ENCODE results near the gene CALD1. TPM values are rescaled to one million over a fixed set of nuclear protein-coding genes. Genes with fewer than 3 reads are reported as not detected.

Gene CALD1
- total RNA-seq, 1 experiment from 2014 or later, result 107 TPM

DNA sequence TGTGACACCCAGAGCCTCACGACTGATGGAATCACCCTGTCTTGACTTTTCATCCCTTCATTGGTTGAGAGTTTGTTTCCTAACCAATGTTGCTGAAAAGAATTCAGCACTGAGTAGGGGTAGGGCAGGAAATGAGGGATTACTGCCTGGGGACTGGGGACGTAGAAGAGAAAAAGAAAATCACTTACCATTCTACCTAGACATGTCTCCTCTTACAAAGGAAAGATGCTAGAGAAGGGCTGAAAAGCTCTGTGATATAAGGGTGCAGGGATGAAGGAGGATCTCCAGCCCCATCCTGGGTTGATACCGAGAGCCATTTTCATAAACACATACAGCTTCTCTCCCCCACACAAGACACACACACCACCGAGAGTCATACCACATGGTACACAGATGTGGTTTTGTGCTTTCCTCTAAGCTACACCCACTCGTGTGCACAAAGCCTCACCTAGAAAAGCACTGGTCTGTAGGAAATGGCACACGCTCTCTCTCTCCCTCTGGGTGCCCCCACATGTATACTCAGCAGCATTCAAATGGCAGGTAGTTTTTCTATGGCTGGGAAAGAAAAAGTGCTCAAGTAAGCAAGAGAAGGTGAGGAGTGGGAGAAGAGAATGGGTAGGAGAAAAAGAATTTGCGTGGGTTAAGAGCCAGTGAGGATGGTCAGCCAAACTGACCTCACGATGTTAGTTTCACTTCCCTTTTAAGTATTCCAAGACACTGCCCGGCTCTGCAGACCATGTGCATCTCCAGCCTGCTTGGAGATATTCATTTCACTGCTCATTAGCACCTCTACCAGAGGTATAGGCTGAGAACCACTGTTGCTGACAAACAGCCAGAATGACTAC is 85.8 kb downstream of the CALD1 start:
- H4K5ac ChIP-seq (ENCODE audit: insufficient read length, low read depth, low read length), result no peak overlapping the region
- Mint-ChIP-seq H3K27me3 (ENCODE audit: low read depth) (no peaks in the 10 kb centered on the region), H3K4me3 (no peak overlapping the region), H3K4me1 (peaks cover 21 to 24% of the 10 kb centered on the region in 2 experiments), H3K36me3 (ENCODE audit: insufficient read depth in 1 of 3, low read depth in 3 of 3) (peaks cover 0 to 14% (median 2%) of the 10 kb centered on the region in 3 experiments; a peak in 4 of 7 replicates), H3K9me3 (no peaks in the 10 kb centered on the region), H3K27ac (peak overlapping the region; percentile 10 to 64 (median 16))
- H3T11ph ChIP-seq (ENCODE audit: low read length), result no peak overlapping the region
- H2AK5ac ChIP-seq (ENCODE audit: insufficient read length, low read length), result no peak overlapping the region
- no peak overlapping the region for H3K4me2 ChIP-seq (ENCODE audit: insufficient read depth, insufficient read length, low read length)
- no peaks in the 10 kb centered on the region for H3K79me1 ChIP-seq (ENCODE audit: insufficient read depth, low read depth, low read length, poor library complexity, severe bottlenecking)
- H3K4me1 ChIP-seq (ENCODE audit: insufficient read depth, low read length), result peaks cover 9% of the 10 kb centered on the region; the same call in 1 of the 2 replicates
- no peaks in the 10 kb centered on the region for H3K23me2 ChIP-seq (ENCODE audit: insufficient read length, low read depth, low read length, poor library complexity, severe bottlenecking)
- no peak overlapping the region for H2AFZ ChIP-seq (ENCODE audit: low read length)
- no peak overlapping the region for H3K18ac ChIP-seq (ENCODE audit: insufficient read length, low read depth, low read length)
- H3K9ac ChIP-seq (ENCODE audit: extremely low read depth, insufficient read length, low read length), result no peak overlapping the region
- H3K9me3 ChIP-seq (ENCODE audit: control insufficient read depth, low read depth, low read length), result no peaks in the 10 kb centered on the region
- no peak overlapping the region for H4K8ac ChIP-seq (replicated peaks; ENCODE audit: insufficient read length, low read depth, low read length)
- 0 out of 2 replicates have a peak overlapping the region, but pooled peaks have one; percentile 8 for H3K14ac ChIP-seq (ENCODE audit: insufficient read depth, low read length)
- H2BK12ac ChIP-seq (ENCODE audit: insufficient read length, low read depth, low read length), result no peak overlapping the region
- H3K27ac ChIP-seq (ENCODE audit: insufficient read length, low read depth, low read length), result no peak overlapping the region
- H2BK20ac ChIP-seq (ENCODE audit: low read depth, low read length, poor library complexity, severe bottlenecking), result no peak overlapping the region
- H3K27me3 ChIP-seq (ENCODE audit: insufficient read depth, low read length), result no peaks in the 10 kb centered on the region
- H2BK120ac ChIP-seq (ENCODE audit: low read depth, low read length, poor library complexity, severe bottlenecking), result no peak overlapping the region
- H3K56ac ChIP-seq (ENCODE audit: insufficient read length, low read depth, low read length), result no peak overlapping the region
- H4K20me1 ChIP-seq (ENCODE audit: control insufficient read depth, insufficient read depth, insufficient read length), result no peaks in the 10 kb centered on the region
- H4K91ac ChIP-seq (ENCODE audit: insufficient read length, low read depth, low read length), result no peak overlapping the region
- no peak overlapping the region for H2BK5ac ChIP-seq (ENCODE audit: insufficient read length, low read length)
- no peak overlapping the region for H3K4ac ChIP-seq (ENCODE audit: low read depth, low read length)
- TF ChIP-seq, protein P1, sequence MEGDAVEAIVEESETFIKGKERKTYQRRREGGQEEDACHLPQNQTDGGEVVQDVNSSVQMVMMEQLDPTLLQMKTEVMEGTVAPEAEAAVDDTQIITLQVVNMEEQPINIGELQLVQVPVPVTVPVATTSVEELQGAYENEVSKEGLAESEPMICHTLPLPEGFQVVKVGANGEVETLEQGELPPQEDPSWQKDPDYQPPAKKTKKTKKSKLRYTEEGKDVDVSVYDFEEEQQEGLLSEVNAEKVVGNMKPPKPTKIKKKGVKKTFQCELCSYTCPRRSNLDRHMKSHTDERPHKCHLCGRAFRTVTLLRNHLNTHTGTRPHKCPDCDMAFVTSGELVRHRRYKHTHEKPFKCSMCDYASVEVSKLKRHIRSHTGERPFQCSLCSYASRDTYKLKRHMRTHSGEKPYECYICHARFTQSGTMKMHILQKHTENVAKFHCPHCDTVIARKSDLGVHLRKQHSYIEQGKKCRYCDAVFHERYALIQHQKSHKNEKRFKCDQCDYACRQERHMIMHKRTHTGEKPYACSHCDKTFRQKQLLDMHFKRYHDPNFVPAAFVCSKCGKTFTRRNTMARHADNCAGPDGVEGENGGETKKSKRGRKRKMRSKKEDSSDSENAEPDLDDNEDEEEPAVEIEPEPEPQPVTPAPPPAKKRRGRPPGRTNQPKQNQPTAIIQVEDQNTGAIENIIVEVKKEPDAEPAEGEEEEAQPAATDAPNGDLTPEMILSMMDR (conservative IDR thresholded peaks at IDR 0.05), result no peak
- no peak overlapping the region for H3K23ac ChIP-seq (ENCODE audit: insufficient read length, low read depth, low read length)
- no peak overlapping the region for H2BK15ac ChIP-seq (ENCODE audit: low read depth, low read length)
- H3K79me2 ChIP-seq (ENCODE audit: insufficient read depth, low read length), result peaks cover 3% of the 10 kb centered on the region; the same call in 1 of the 2 replicates
- DNase-seq, result no peak
- WGBS (ENCODE audit: extremely low coverage, insufficient read length, low lambda C conversion rate), result 100% methylated on average over 1 of the region's 9 CpGs

All from H9 (cell line).